HepG2 (cell line): ENCODE data around the gene CHID1. TPM values are rescaled to one million over a fixed set of nuclear protein-coding genes. Genes with fewer than 3 reads are reported as not detected.

Source experiments
- AKNA ChIP-seq: sonication (generic); formaldehyde crosslinking; IDR thresholded peaks from 2 replicates; pipeline ENCODE4 v1.4.0; 2020; ENCODE audit warnings: missing genetic modification reagents, borderline replicate concordance
- MAZ ChIP-seq, 2 experiments: sonication (generic) in 1 of 2; formaldehyde crosslinking in 1 of 2; IDR thresholded peaks; 2 replicates each; pipeline versions ENCODE4 v1.5.0 to v1.6.1; 2012 to 2020; ENCODE audit warnings: low read depth in 2 of 2, mild to moderate bottlenecking in 2 of 2, borderline replicate concordance in 1 of 2, improper control_type of control experiment in 1 of 2, low read length in 1 of 2, missing genetic modification reagents in 1 of 2, moderate library complexity in 1 of 2
- ZBTB37 ChIP-seq: sonication (generic); formaldehyde crosslinking; IDR thresholded peaks from 2 replicates; pipeline ENCODE4 v1.4.0; 2020; ENCODE audit warnings: mild to moderate bottlenecking, missing genetic modification reagents
- ZNF318 ChIP-seq: sonication (generic); formaldehyde crosslinking; IDR thresholded peaks from 2 replicates; pipeline ENCODE4 v1.4.0; 2020; ENCODE audit warnings: mild to moderate bottlenecking, missing genetic modification reagents
- ZNF577 ChIP-seq: sonication (generic); formaldehyde crosslinking; IDR thresholded peaks from 2 replicates; pipeline ENCODE4 v1.4.0; 2020; ENCODE audit warnings: mild to moderate bottlenecking, low read depth, missing genetic modification reagents, borderline replicate concordance
- ZSCAN9 ChIP-seq: IDR thresholded peaks from 2 replicates; pipeline ENCODE4 v1.6.1; 2016; ENCODE audit warnings: borderline replicate concordance
- polyA plus RNA-seq, 8 experiments: library from polyadenylated mRNA; depleted of rRNA in 3 of 8; stranded (reverse) in 7 of 8; unstranded in 1 of 8; fragments of >200 nt; fragmentation: Illumina TruSeq in 4 of 8; extraction: Trizol in 4 of 8; gene quantifications; 2 replicates each; pipeline versions ENCODE4 v1.2.1 to v1.2.3, GENCODE V29; 2011 to 2016; ENCODE audit warnings: low read depth in 4 of 8, missing spikeins in 1 of 8, mixed read lengths in 1 of 8; ENCODE audit not compliant: insufficient read depth in 1 of 8
- total RNA-seq, 5 experiments: library from RNA; depleted of rRNA; stranded (reverse); fragments of >200 nt; fragmentation: Illumina TruSeq; extraction: Trizol; gene quantifications; 2 replicates each; pipeline ENCODE4 v1.2.3, GENCODE V29; 2016; ENCODE audit warnings: low read depth in 1 of 5
- TF ChIP-seq, protein P1 (sequence below): sonication (generic); formaldehyde crosslinking; IDR thresholded peaks from 2 replicates; pipeline ENCODE4 v1.5.0; 2020; ENCODE audit warnings: mild to moderate bottlenecking, missing genetic modification reagents, borderline replicate concordance

CHID1 gene
- total and polyA plus RNA-seq, 2 of the 13 experiments (the other 11 are each of a cell fraction or from before 2014, with no cell fraction given), result 65.1 to 93.6 TPM

GRCh38 chr11:910044-910588 lies 494 bp downstream of the CHID1 start (continued):
- TF ChIP-seq, protein P1, sequence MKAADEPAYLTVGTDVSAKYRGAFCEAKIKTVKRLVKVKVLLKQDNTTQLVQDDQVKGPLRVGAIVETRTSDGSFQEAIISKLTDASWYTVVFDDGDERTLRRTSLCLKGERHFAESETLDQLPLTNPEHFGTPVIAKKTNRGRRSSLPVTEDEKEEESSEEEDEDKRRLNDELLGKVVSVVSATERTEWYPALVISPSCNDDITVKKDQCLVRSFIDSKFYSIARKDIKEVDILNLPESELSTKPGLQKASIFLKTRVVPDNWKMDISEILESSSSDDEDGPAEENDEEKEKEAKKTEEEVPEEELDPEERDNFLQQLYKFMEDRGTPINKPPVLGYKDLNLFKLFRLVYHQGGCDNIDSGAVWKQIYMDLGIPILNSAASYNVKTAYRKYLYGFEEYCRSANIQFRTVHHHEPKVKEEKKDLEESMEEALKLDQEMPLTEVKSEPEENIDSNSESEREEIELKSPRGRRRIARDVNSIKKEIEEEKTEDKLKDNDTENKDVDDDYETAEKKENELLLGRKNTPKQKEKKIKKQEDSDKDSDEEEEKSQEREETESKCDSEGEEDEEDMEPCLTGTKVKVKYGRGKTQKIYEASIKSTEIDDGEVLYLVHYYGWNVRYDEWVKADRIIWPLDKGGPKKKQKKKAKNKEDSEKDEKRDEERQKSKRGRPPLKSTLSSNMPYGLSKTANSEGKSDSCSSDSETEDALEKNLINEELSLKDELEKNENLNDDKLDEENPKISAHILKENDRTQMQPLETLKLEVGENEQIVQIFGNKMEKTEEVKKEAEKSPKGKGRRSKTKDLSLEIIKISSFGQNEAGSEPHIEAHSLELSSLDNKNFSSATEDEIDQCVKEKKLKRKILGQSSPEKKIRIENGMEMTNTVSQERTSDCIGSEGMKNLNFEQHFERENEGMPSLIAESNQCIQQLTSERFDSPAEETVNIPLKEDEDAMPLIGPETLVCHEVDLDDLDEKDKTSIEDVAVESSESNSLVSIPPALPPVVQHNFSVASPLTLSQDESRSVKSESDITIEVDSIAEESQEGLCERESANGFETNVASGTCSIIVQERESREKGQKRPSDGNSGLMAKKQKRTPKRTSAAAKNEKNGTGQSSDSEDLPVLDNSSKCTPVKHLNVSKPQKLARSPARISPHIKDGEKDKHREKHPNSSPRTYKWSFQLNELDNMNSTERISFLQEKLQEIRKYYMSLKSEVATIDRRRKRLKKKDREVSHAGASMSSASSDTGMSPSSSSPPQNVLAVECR, result no peak
- TF ChIP-seq ZNF318 (no peak), ZSCAN9 (CRISPR knock-in tag) (no peak), AKNA (no peak), ZBTB37 (CRISPR knock-in tag) (no peak), ZNF577 (no peak), MAZ (IDR thresholded peaks at IDR 0.05; ENCODE audit: borderline replicate concordance, low read depth, low read length) (no peak), MAZ (CRISPR knock-in tag; IDR thresholded peaks at IDR 0.05; ENCODE audit: low read depth) (no peak)
